H54 (cell line): ENCODE results near the gene ZNF839.
"Not testable (repeated sequence)": the region's sequence is repeated elsewhere in the genome, so short reads cannot be mapped to it uniquely, and the experiment has no call there.

Source experiments
- DNase-seq: peaks from one replicate; pipeline ENCODE4 v3.0.0; 2011; ENCODE audit warnings: low spot score, mixed read lengths; ENCODE audit not compliant: insufficient read length
- FAIRE-seq: peaks from 3 replicates; lab custom pipeline; 2011; peaks lifted over from hg19 to GRCh38; lab: Jason Lieb, UNC
- POLR2A ChIP-seq: IDR thresholded peaks from 2 replicates; pipeline ENCODE4 v1.6.1; 2011; ENCODE audit warnings: low read depth, mild to moderate bottlenecking, low read length

ZNF839 gene

GRCh38 chr14:102338724-102339123 lies 19.2 kb downstream of the ZNF839 start:
- no peak for FAIRE-seq
- DNase-seq: no peak
- no peak for TF ChIP-seq POLR2A

DNA sequence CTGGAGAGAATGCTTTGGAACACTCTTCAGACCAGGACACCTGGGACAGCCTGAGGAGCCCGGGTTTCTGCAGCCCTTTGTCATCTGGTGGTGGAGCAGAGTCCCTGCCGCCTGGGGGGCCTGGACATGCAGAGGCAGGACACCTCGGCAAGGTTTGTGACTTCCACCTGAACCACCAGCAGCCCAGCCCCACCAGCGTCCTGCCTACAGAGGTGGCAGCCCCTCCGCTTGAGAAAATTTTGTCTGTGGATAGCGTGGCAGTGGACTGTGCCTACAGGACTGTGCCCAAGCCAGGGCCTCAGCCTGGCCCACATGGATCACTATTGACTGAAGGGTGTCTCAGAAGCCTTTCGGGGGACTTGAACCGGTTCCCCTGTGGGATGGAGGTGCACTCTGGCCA lies 22.0 kb downstream of the ZNF839 start:
- DNase-seq (no peak), FAIRE-seq (no peak)
- TF ChIP-seq POLR2A: no peak

DNA sequence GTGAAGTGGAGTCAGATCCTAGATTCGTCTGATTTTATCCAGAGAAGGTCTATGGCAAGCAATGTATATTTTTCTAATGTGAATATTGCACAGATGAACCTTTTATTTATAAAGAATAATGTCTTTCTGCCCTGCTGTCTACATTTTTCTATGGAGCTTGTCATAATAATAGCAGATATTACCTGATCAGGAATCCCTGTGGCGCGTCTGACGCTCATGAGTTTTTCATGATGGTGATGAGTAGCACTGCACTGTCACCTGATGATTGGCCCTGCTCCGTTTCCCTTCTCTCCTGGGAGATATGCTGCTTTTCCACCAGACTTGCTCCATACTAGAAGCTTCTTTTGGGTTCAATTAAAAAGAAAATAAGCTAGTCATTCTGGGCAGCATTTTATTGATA lies 22.7 kb downstream of the ZNF839 start:
- DNase-seq (no peak), FAIRE-seq (no peak)
- no peak for TF ChIP-seq POLR2A

DNA sequence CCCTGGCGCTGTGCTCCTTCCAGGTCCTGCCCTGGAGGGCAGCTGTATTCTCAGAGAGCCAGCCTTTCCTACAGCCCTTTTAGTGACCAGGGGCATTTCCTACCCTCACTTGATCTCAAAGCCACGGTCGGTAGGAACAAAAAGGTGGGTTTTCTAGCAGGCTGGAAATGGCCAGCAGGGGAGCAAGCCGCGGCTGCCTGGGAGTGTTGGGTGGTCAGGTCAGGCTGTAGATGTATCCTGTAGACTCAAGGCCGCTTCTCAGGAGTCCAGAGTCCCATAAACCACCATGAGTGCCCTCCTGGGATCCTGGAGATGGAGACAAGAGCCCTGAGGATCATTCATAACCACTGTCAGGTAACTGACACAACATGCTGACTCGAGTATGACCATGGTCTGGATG lies 24.5 kb downstream of the ZNF839 start:
- FAIRE-seq: no peak
- TF ChIP-seq POLR2A: no peak
- DNase-seq: no peak

DNA sequence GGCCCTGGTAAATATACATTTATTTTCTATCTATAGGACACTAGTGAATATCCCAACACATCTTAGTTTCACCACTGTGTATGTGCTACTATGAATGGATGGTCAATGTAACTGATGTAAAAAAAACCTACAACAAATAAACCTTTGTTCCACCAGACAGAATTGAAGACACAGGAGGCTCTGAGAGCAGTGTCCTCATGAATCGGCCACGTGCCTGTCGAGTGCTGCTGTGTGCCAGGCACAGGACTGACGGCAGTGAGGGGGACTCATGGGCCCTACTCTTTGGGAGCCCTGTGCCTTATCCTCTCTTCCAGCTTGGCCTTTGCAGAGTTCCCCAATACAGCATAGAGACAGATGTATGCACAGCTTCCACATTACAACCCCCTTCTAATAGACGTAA lies 24.9 kb downstream of the ZNF839 start:
- DNase-seq: no peak
- TF ChIP-seq POLR2A: no peak
- no peak for FAIRE-seq

DNA sequence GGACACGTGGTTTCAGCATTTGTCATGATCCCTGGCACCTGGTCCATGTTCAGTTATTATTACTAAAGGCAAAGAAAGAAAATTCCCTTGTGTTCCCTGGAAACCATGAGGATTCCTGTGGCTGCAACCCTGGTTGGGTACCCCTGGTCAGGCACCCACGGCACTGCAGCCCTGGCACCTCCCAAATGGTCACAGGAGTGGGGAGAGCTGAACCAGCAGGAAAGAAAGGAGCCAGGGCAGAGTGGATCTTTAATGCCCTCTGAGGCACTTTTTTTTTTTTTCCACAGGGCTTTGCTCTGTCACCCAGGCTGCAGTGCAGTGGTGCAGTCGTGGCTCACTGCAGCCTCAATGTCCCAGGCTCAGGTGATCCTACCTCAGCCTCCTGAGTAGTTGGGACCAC lies 25.7 kb downstream of the ZNF839 start:
- no peak for FAIRE-seq
- no peak for TF ChIP-seq POLR2A
- DNase-seq: no peak

DNA sequence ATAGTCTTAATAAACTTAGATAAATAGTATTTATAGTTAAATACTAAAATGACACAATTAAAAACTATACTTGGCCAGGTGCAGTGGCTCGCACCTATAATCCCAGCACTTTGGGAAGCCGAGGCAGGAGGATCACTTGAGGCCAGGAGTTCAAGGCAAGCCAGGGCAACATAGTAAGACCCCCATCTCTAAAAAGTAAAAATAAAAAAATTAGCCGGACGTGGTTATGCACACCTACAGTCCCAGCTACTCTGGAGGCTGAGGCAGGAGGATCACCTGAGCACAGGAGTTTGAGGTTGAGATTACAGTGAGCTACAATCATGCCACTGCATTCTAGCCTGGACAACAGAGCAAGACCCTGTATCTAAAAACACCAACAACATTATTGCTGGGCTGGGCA lies 27.1 kb downstream of the ZNF839 start:
- no peak for FAIRE-seq
- TF ChIP-seq POLR2A: no peak

GRCh38 chr14:102348376-102348775 lies 28.8 kb downstream of the ZNF839 start:
- DNase-seq: no peak
- TF ChIP-seq POLR2A: no peak
- FAIRE-seq: no peak

More for the DNA sequence above, 27.1 kb downstream of the ZNF839 start:
- no peak for DNase-seq

- FAIRE-seq (no peak), DNase-seq (no peak)
- no peak for TF ChIP-seq POLR2A
These were observed 31.5 kb downstream of the ZNF839 start for GRCh38 chr14:102351023-102351422.

GRCh38 chr14:102351593-102351992 lies 32.0 kb downstream of the ZNF839 start:
- not testable (repeated sequence) for DNase-seq, FAIRE-seq

DNA sequence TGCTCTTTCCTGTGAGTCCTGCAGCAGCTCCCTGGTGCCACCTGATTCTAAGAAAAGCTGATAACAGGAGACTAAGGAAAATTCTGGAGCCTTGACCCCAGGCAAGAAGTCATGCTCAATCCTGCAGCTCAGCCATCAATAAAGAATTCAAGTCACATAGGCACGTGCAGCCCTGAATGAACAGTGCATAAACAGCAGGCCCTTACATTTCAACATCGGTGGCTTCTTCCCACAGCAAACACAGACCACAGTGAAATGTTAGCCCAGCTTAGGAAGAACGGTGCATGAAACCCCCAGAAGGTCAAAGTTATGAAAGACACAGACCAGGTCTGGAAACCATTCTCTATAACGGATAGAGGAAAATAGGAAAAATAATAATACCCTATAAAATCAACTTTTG lies 32.7 kb downstream of the ZNF839 start:
- no peak for FAIRE-seq
- DNase-seq: no peak
- no peak for TF ChIP-seq POLR2A

DNA sequence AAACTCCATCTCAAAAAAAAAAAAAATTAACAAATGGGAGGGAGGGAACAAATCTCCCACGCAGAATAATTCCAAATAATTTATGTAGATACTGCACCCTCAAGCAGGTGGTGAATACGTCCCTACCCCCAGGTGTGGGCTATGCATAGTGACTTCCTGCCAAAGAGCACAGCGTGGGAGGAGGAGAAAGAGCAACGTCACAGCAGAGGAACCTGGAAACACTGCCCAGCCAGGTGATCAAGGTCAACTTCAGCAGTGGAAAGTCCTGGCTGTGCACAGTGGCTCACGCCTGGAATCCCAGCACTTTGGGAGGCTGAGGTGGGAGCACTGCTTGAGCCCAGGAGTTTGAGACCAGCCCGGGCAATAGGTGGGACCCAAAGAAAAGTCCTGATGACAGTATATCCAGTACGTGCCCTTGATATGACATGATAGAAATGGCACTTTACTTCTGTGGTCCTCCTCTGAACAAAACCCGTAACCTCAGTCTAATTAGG lies 33.6 kb downstream of the ZNF839 start:
- no peak for TF ChIP-seq POLR2A
- FAIRE-seq (no peak), DNase-seq (no peak)

DNA sequence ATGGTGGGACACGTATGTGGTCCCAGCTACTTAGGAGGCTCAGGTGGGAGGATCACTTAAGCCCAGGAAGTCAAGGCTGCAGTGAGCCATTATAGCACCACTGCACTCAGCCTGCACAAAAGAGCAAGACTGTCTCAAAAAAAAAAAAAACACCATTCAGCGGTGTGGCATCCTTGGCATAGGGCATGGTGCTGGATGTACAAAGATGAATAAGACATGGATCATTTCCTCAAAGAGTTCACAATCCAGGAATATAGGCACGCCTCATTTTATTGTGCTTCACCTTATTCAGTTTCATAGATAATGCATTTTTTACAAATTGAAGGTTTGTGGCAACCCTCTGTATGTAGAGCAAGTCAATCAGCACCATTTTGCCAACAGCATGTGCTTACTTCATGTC lies 36.7 kb downstream of the ZNF839 start:
- FAIRE-seq (no peak), DNase-seq (no peak)
- TF ChIP-seq POLR2A: no peak

- no peak for FAIRE-seq
- no peak for DNase-seq
- no peak for TF ChIP-seq POLR2A
These were observed 39.8 kb downstream of the ZNF839 start for GRCh38 chr14:102359341-102359740.

DNA sequence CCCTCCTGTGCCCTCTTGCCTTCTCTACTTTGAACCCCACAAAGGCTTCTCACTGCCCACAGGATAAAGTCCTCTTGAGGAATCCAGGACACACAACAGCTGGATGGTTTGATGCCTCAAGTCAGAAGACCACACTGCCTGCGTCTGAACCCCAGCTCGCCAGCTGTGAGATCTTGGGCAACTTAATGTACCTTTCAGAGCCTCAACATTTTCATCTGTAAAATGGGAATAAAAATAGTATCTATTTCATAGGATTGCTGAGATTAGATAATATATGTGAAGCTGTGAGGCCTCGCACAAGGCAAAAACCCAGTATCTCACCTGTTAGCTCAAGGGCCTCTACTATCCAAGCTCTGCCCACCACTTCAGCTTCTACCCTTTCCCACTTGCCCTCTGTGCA lies 40.8 kb downstream of the ZNF839 start:
- no peak for TF ChIP-seq POLR2A
- DNase-seq: no peak
- FAIRE-seq: no peak

DNA sequence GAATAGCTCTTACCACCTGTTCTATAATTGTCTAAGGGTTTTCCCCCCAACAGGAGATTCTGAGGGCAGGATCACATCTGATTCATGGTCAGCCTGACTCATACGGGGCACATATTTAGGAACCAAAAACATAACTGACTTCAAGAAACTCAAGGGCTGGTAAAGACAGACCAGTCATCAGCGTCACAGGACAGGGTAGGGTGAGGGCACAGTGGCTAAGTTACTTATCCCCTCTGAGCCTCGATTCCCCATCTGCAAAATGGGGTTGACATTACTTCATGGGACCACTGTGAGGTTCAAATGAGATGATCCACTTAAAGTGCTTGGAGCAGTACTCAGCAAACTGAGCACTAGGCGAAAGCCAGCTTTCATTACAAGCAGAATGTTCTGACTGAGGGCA lies 42.5 kb downstream of the ZNF839 start:
- peak; percentile 91 for FAIRE-seq
- DNase-seq: peak; percentile 58
- no peak for TF ChIP-seq POLR2A
